Natural killer cell (primary cell): ENCODE results near the gene ACTN4. TPM values are rescaled to one million over a fixed set of nuclear protein-coding genes. Genes with fewer than 3 reads are reported as not detected.
"Not testable (repeated sequence)": the region's sequence is repeated elsewhere in the genome, so short reads cannot be mapped to it uniquely, and the experiment has no call there.

Source experiments
- ATAC-seq, 3 donors: fragments of 150-1000 bp in 2 of 3; fragments of 200-7000 bp in 1 of 3; cut with Tn5 transposase; 1 replicate in 1 of 3; 2 replicates in 2 of 3; pipeline ENCODE4 v1.10.0; 2021; ENCODE audit warnings: mild to moderate bottlenecking in 2 of 3, moderate library complexity in 2 of 3
- DNase-seq, 2 donors: peaks; one replicate each; pipeline versions ENCODE4 v3.0.0 to v3.0.0-alpha.2; 2013 to 2021; ENCODE audit warnings: mixed read lengths in 1 of 2
- H3K27ac ChIP-seq: one replicate; pipeline ENCODE4 v1.5.1; 2013; ENCODE audit warnings: mild to moderate bottlenecking, low read length
- H3K27me3 ChIP-seq: one replicate; pipeline ENCODE4 v1.6.1; 2013; ENCODE audit warnings: low read length; ENCODE audit not compliant: control insufficient read depth, insufficient read depth
- H3K36me3 ChIP-seq: one replicate; pipeline ENCODE4 v1.6.1; 2013; ENCODE audit warnings: low read length; ENCODE audit not compliant: control insufficient read depth, insufficient read depth
- H3K4me1 ChIP-seq: one replicate; pipeline ENCODE4 v1.6.1; 2013; ENCODE audit warnings: low read length; ENCODE audit not compliant: control insufficient read depth, insufficient read depth
- H3K4me3 ChIP-seq: one replicate; pipeline ENCODE4 v1.5.1; 2013; ENCODE audit warnings: low read length
- H3K9me3 ChIP-seq: one replicate; pipeline ENCODE4 v1.6.1; 2013; ENCODE audit warnings: low read length; ENCODE audit not compliant: control insufficient read depth, insufficient read depth
- H3K27ac Mint-ChIP-seq, 2 donors: one replicate each; pipeline ENCODE4 v1.8.0; 2022; ENCODE audit warnings: mild to moderate bottlenecking in 2 of 2, mixed read lengths in 2 of 2, moderate library complexity in 1 of 2
- H3K27me3 Mint-ChIP-seq, 2 donors: one replicate each; pipeline ENCODE4 v1.8.0; 2022; ENCODE audit warnings: low read depth in 2 of 2, mixed read lengths in 2 of 2
- H3K36me3 Mint-ChIP-seq: one replicate; pipeline ENCODE4 v1.8.0; 2022; ENCODE audit warnings: mixed read lengths
- H3K4me1 Mint-ChIP-seq, 2 donors: one replicate each; pipeline ENCODE4 v1.8.0; 2022; ENCODE audit warnings: mixed read lengths in 2 of 2
- H3K4me3 Mint-ChIP-seq: one replicate; pipeline ENCODE4 v1.8.0; 2022; ENCODE audit warnings: mild to moderate bottlenecking, moderate library complexity, mixed read lengths
- H3K9me3 Mint-ChIP-seq, 2 donors: one replicate each; pipeline ENCODE4 v1.8.0; 2022; ENCODE audit warnings: mixed read lengths in 2 of 2
- CTCF ChIP-seq: fragments of 200-600 bp; IDR thresholded peaks from one replicate; pipeline ENCODE4 v1.8.0; 2022; ENCODE audit warnings: antibody characterized with exemption
- WGBS: methylation state at CpG from one replicate; pipeline ENCODE4 v1.1.7; 2013; ENCODE audit warnings: missing lambda C conversion rate; ENCODE audit not compliant: insufficient coverage; 5-methylcytosine and 5-hydroxymethylcytosine counted together
- intact Hi-C: fragments of 100-400 bp; cut with micrococcal nuclease; formaldehyde crosslinking; loops from one replicate; pipeline ENCODE4 v1.14.2; 2022
- total RNA-seq, 4 donors: library from RNA; stranded (reverse); fragments of 120-200 nt in 1 of 4; gene quantifications; one replicate each; pipeline versions ENCODE4 v1.2.3 to v1.2.4, GENCODE V29; 2013 to 2022

ACTN4 gene
- total RNA-seq, 3 donors from 2014 or later (not counting 1 experiment from before 2014, with no cell fraction given), result 443 to 595 (median 541) TPM

DNA sequence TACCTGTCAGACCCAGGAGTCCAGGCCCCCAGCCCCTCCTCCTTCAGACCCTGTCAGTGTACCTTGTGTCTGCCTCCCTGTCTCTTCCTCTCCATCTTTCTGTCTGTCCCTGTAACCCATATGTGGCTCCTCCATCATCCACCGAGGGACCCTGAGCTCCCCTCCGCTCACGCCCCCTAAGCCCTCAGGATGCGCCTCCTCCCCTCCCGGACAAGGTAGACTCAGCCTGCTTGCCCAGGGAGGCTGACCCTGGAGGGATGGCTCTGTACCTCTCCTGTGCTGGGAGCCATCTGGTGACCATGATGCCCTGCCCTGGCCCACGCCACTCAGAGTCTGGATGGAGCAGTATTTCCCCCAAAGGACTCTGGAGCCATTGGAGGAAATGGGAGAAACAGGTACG, 97.9 kb downstream of the ACTN4 start:
- Histone ChIP-seq H3K4me3 (no peak overlapping the region), H3K9me3 (no peaks in the 10 kb centered on the region), H3K27ac (no peak overlapping the region), H3K4me1 (no peaks in the 10 kb centered on the region), H3K36me3 (no peaks in the 10 kb centered on the region), H3K27me3 (no peaks in the 10 kb centered on the region)
- Mint-ChIP-seq H3K27me3 (no peaks in the 10 kb centered on the region), H3K27ac (peak overlapping the region in 1 of 2 donors; percentile 71), H3K36me3 (no peaks in the 10 kb centered on the region), H3K9me3 (no peaks in the 10 kb centered on the region), H3K4me1 (peaks cover 0 to 12% of the 10 kb centered on the region in 2 donors), H3K4me3 (no peak overlapping the region)
- ATAC-seq, result no peak
- no peak for TF ChIP-seq CTCF
- WGBS, result 85% methylated on average over 7 of the region's 7 CpGs
- intact Hi-C loops, result no loop called here
- DNase-seq, result no peak

GRCh38 chr19:38753783-38754182, 106.3 kb downstream of the ACTN4 start:
- H3K27ac ChIP-seq, H3K27me3 Mint-ChIP-seq, H3K4me1 Mint-ChIP-seq, H3K27me3 ChIP-seq, H3K36me3 Mint-ChIP-seq, H3K4me1 ChIP-seq, H3K4me3 Mint-ChIP-seq, DNase-seq, intact Hi-C loops, ATAC-seq, H3K9me3 Mint-ChIP-seq, H3K4me3 ChIP-seq, H3K27ac Mint-ChIP-seq, H3K36me3 ChIP-seq, H3K9me3 ChIP-seq: not testable (repeated sequence)
- 89% methylated on average over 3 of the region's 3 CpGs for WGBS

GRCh38 chr19:38754196-38754595, 106.7 kb downstream of the ACTN4 start:
- intact Hi-C loops, H3K36me3 Mint-ChIP-seq, H3K27me3 Mint-ChIP-seq, ATAC-seq, H3K27ac ChIP-seq, DNase-seq, H3K4me1 Mint-ChIP-seq, H3K4me3 ChIP-seq, H3K9me3 ChIP-seq, H3K9me3 Mint-ChIP-seq, H3K36me3 ChIP-seq, H3K27ac Mint-ChIP-seq, H3K4me3 Mint-ChIP-seq, H3K4me1 ChIP-seq, H3K27me3 ChIP-seq: not testable (repeated sequence)
- no CpG with 5 or more reads among the region's 2 CpGs for WGBS

GRCh38 chr19:38759590-38760003, 112.1 kb downstream of the ACTN4 start:
- Mint-ChIP-seq H3K27ac (no peak overlapping the region), H3K4me1 (no peaks in the 10 kb centered on the region), H3K4me3 (no peak overlapping the region), H3K36me3 (no peaks in the 10 kb centered on the region), H3K9me3 (no peaks in the 10 kb centered on the region), H3K27me3 (no peaks in the 10 kb centered on the region)
- intact Hi-C loops, result loop anchor here (10.0 kb wide), 1 partner anchor 175 kb away; the partner anchor contains the start of genes MRPS12 and SARS2
- DNase-seq, result no peak
- no peak for TF ChIP-seq CTCF
- Histone ChIP-seq H3K36me3 (no peaks in the 10 kb centered on the region), H3K4me3 (no peak overlapping the region), H3K27ac (no peak overlapping the region), H3K27me3 (no peaks in the 10 kb centered on the region), H3K9me3 (no peaks in the 10 kb centered on the region), H3K4me1 (no peaks in the 10 kb centered on the region)
- ATAC-seq, result no peak
- 79% methylated on average over 10 of the region's 10 CpGs for WGBS

DNA sequence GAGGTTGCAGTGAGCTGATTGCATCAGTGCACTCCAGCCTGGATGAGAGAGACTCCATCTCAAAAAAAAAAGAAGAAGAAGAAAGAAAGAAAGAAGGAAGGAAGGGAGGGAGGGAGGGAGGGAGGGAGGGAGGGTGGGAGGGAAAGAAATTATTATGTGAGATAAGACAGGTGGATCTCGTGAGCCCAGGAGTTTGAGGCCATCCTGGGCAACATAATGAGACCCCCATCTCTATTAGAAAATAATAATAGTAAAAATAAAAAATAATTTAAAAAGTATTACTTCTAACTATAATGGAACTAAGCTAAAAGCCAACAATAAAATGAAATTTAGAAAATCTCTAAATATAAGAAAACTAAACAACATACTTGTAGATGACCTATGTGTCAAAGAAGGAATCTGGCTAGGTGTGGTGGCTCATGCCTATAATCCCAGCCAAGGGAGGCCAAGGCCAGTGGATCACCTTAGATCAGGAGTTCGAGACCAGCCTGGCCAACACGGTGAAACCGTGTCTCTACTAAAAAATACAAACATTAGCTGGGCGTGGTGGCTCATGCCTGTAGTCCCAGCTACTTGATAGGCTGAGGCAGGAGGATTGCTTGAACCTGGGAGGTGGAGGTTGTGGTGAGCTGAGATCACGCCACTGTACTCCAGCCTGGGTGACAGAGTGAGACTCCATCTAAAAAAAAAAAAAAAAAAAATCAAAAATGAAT, 113.5 kb downstream of the ACTN4 start:
- H3K4me1 ChIP-seq, H3K36me3 ChIP-seq, H3K27ac Mint-ChIP-seq, H3K36me3 Mint-ChIP-seq, H3K9me3 ChIP-seq, H3K4me3 ChIP-seq, H3K27me3 Mint-ChIP-seq, DNase-seq, ATAC-seq, H3K4me1 Mint-ChIP-seq, H3K4me3 Mint-ChIP-seq, H3K27ac ChIP-seq, H3K27me3 ChIP-seq, H3K9me3 Mint-ChIP-seq: not testable (repeated sequence)
- intact Hi-C loops, result loop anchor here (10.0 kb wide), 1 partner anchor 174 kb away; the partner anchor contains the start of genes MRPS12 and SARS2
- 78% methylated on average over 4 of the region's 6 CpGs for WGBS

- H3K27ac ChIP-seq, H3K27ac Mint-ChIP-seq, H3K9me3 Mint-ChIP-seq, H3K27me3 ChIP-seq, H3K36me3 ChIP-seq, H3K4me3 Mint-ChIP-seq, H3K36me3 Mint-ChIP-seq, H3K4me3 ChIP-seq, DNase-seq, ATAC-seq, H3K9me3 ChIP-seq, H3K4me1 Mint-ChIP-seq, H3K4me1 ChIP-seq, H3K27me3 Mint-ChIP-seq: not testable (repeated sequence)
- WGBS, result 97% methylated on average over 9 of the region's 9 CpGs
- intact Hi-C loops, result loop anchor here (10.0 kb wide), 1 partner anchor 173 kb away; the partner anchor contains the start of genes MRPS12 and SARS2
These were observed 114.5 kb downstream of the ACTN4 start for GRCh38 chr19:38761884-38762389.
